ENCODE measurements around the gene GNAL.

The GNAL gene

GRCh38 chr18:11849279-11849678 is 160.2 kb downstream of the GNAL start:
- no CpG with 5 or more reads among the region's 7 CpGs for WGBS, 2 donors (ENCODE audit: extremely low coverage in 2 of 2, insufficient read length in 2 of 2, insufficient replicate concordance in 1 of 2)
- Histone ChIP-seq H3K14ac (ENCODE audit: low read length) (no peak overlapping the region), H2BK5ac (ENCODE audit: low read length) (no peak overlapping the region), H2BK12ac (ENCODE audit: low read length) (no peak overlapping the region), H3K23ac (ENCODE audit: low read depth, low read length, poor library complexity) (no peak overlapping the region), H2AFZ (ENCODE audit: low read length) (peak overlapping the region; percentile 86), H3K9me3 (replicated peaks in 1 of 2; ENCODE audit: control insufficient read depth in 2 of 2, insufficient read depth in 1 of 2, low read depth in 1 of 2, low read length in 2 of 2) (no peaks in the 10 kb centered on the region), H3K18ac (ENCODE audit: low read length) (no peak overlapping the region), H3K4me3 (ENCODE audit: low read length in 2 of 2) (no peak overlapping the region), H3K27ac (replicated peaks; ENCODE audit: low read length) (no peak overlapping the region), H3K27me3 (ENCODE audit: control insufficient read depth in 3 of 3, insufficient read depth in 3 of 3, low read depth in 1 of 3, low read length in 3 of 3) (no peaks in the 10 kb centered on the region), H3K79me1 (ENCODE audit: low read depth, low read length) (peaks cover 7% of the 10 kb centered on the region), H2BK120ac (ENCODE audit: low read depth, low read length) (no peak overlapping the region), H3K9ac (ENCODE audit: low read depth, low read length, poor library complexity) (no peak overlapping the region), H2BK15ac (ENCODE audit: low read length) (no peak overlapping the region), H2AK5ac (ENCODE audit: low read depth, low read length) (no peak overlapping the region), H4K8ac (ENCODE audit: low read depth, low read length) (no peak overlapping the region), H4K91ac (ENCODE audit: low read depth, low read length, poor library complexity) (no peak overlapping the region), H3K4ac (ENCODE audit: low read length) (no peak overlapping the region), H3K36me3 (replicated peaks in 1 of 2; ENCODE audit: control insufficient read depth in 2 of 2, insufficient read depth in 2 of 2, low read length in 2 of 2) (peaks cover 0 to 4% of the 10 kb centered on the region in 2 donors), H3K4me2 (ENCODE audit: insufficient read depth, low read length, poor library complexity, severe bottlenecking) (no peak overlapping the region), H3K4me1 (ENCODE audit: control insufficient read depth in 2 of 2, insufficient read depth in 1 of 2, low read depth in 1 of 2, low read length in 2 of 2) (peaks cover 5 to 11% of the 10 kb centered on the region in 2 donors)
- DNase-seq (ENCODE audit: low spot score): no peak

GRCh38 chr18:11849841-11850634 is 161.0 kb downstream of the GNAL start:
- no peak overlapping the region for H3K4ac ChIP-seq (ENCODE audit: low read length)
- no peak overlapping the region for H3K14ac ChIP-seq (ENCODE audit: low read length)
- no peak overlapping the region for H2AK5ac ChIP-seq (ENCODE audit: low read depth, low read length)
- no peak overlapping the region for H2BK12ac ChIP-seq (ENCODE audit: low read length)
- WGBS, 2 donors (ENCODE audit: extremely low coverage in 2 of 2, insufficient read length in 2 of 2, insufficient replicate concordance in 1 of 2): no CpG with 5 or more reads among the region's 17 CpGs
- no peak overlapping the region for H4K91ac ChIP-seq (ENCODE audit: low read depth, low read length, poor library complexity)
- no peak overlapping the region for H4K8ac ChIP-seq (ENCODE audit: low read depth, low read length)
- H3K9ac ChIP-seq (ENCODE audit: low read depth, low read length, poor library complexity): no peak overlapping the region
- H2BK5ac ChIP-seq (ENCODE audit: low read length): no peak overlapping the region
- H3K27ac ChIP-seq (replicated peaks; ENCODE audit: low read length): no peak overlapping the region
- peaks cover 5 to 11% of the 10 kb centered on the region in 2 donors for H3K4me1 ChIP-seq (ENCODE audit: control insufficient read depth in 2 of 2, insufficient read depth in 1 of 2, low read depth in 1 of 2, low read length in 2 of 2)
- H3K36me3 ChIP-seq (replicated peaks in 1 of 2; ENCODE audit: control insufficient read depth in 2 of 2, insufficient read depth in 2 of 2, low read length in 2 of 2): peaks cover 0 to 9% of the 10 kb centered on the region in 2 donors
- peak overlapping the region; percentile 27 for H3K4me2 ChIP-seq (ENCODE audit: insufficient read depth, low read length, poor library complexity, severe bottlenecking)
- peak overlapping the region; percentile 86 for H2AFZ ChIP-seq (ENCODE audit: low read length)
- H3K27me3 ChIP-seq (ENCODE audit: control insufficient read depth in 3 of 3, insufficient read depth in 3 of 3, low read depth in 1 of 3, low read length in 3 of 3): no peaks in the 10 kb centered on the region
- H3K4me3 ChIP-seq (ENCODE audit: low read length in 2 of 2): peak overlapping the region in 1 of 2 donors; percentile 88
- peak overlapping the region; percentile 19 for H3K23ac ChIP-seq (ENCODE audit: low read depth, low read length, poor library complexity)
- H3K9me3 ChIP-seq (replicated peaks in 1 of 2; ENCODE audit: control insufficient read depth in 2 of 2, insufficient read depth in 1 of 2, low read depth in 1 of 2, low read length in 2 of 2): no peaks in the 10 kb centered on the region
- H3K18ac ChIP-seq (ENCODE audit: low read length): peak overlapping the region; percentile 58
- H3K79me1 ChIP-seq (ENCODE audit: low read depth, low read length): peaks cover 7% of the 10 kb centered on the region
- H2BK120ac ChIP-seq (ENCODE audit: low read depth, low read length): no peak overlapping the region
- no peak overlapping the region for H2BK15ac ChIP-seq (ENCODE audit: low read length)
- DNase-seq (ENCODE audit: low spot score): no peak

GRCh38 chr18:11850821-11851145 is 161.7 kb downstream of the GNAL start:
- Histone ChIP-seq H4K91ac (ENCODE audit: low read depth, low read length, poor library complexity) (no peak overlapping the region), H3K23ac (ENCODE audit: low read depth, low read length, poor library complexity) (no peak overlapping the region), H2BK12ac (ENCODE audit: low read length) (no peak overlapping the region), H3K27me3 (ENCODE audit: control insufficient read depth in 3 of 3, insufficient read depth in 3 of 3, low read depth in 1 of 3, low read length in 3 of 3) (no peaks in the 10 kb centered on the region), H3K79me1 (ENCODE audit: low read depth, low read length) (peaks cover 7% of the 10 kb centered on the region), H2BK120ac (ENCODE audit: low read depth, low read length) (no peak overlapping the region), H3K9ac (ENCODE audit: low read depth, low read length, poor library complexity) (no peak overlapping the region), H3K27ac (replicated peaks; ENCODE audit: low read length) (no peak overlapping the region), H3K4me2 (ENCODE audit: insufficient read depth, low read length, poor library complexity, severe bottlenecking) (peak overlapping the region; percentile 71), H3K9me3 (replicated peaks in 1 of 2; ENCODE audit: control insufficient read depth in 2 of 2, insufficient read depth in 1 of 2, low read depth in 1 of 2, low read length in 2 of 2) (no peaks in the 10 kb centered on the region), H2BK5ac (ENCODE audit: low read length) (no peak overlapping the region), H3K4me3 (ENCODE audit: low read length in 2 of 2) (peak overlapping the region; percentile 7 to 88), H2BK15ac (ENCODE audit: low read length) (no peak overlapping the region), H3K14ac (ENCODE audit: low read length) (no peak overlapping the region), H2AK5ac (ENCODE audit: low read depth, low read length) (no peak overlapping the region), H3K4ac (ENCODE audit: low read length) (no peak overlapping the region), H3K4me1 (ENCODE audit: control insufficient read depth in 2 of 2, insufficient read depth in 1 of 2, low read depth in 1 of 2, low read length in 2 of 2) (peaks cover 5 to 11% of the 10 kb centered on the region in 2 donors), H3K18ac (ENCODE audit: low read length) (no peak overlapping the region), H3K36me3 (replicated peaks in 1 of 2; ENCODE audit: control insufficient read depth in 2 of 2, insufficient read depth in 2 of 2, low read length in 2 of 2) (peaks cover 0 to 13% of the 10 kb centered on the region in 2 donors), H2AFZ (ENCODE audit: low read length) (peak overlapping the region; percentile 86), H4K8ac (ENCODE audit: low read depth, low read length) (no peak overlapping the region)
- WGBS, 2 donors (ENCODE audit: extremely low coverage in 2 of 2, insufficient read length in 2 of 2, insufficient replicate concordance in 1 of 2): no CpG with 5 or more reads among the region's 10 CpGs
- DNase-seq (ENCODE audit: low spot score): no peak

- Histone ChIP-seq H4K8ac (ENCODE audit: low read depth, low read length) (no peak within 1 kb of the TSS), H2BK15ac (ENCODE audit: low read length) (peak within 1 kb of the TSS; percentile 70), H3K4ac (ENCODE audit: low read length) (no peak within 1 kb of the TSS), H3K23ac (ENCODE audit: low read depth, low read length, poor library complexity) (peak within 1 kb of the TSS; percentile 92), H3K9ac (ENCODE audit: low read depth, low read length, poor library complexity) (peak within 1 kb of the TSS; percentile 91), H3K4me3 (ENCODE audit: low read length in 2 of 2) (peak within 1 kb of the TSS; percentile 88 to 96), H3K27me3 (ENCODE audit: control insufficient read depth in 3 of 3, insufficient read depth in 3 of 3, low read depth in 1 of 3, low read length in 3 of 3) (no peaks in the 10 kb centered on the region), H3K27ac (replicated peaks; ENCODE audit: low read length) (no peak within 1 kb of the TSS), H3K18ac (ENCODE audit: low read length) (peak within 1 kb of the TSS; percentile 92), H3K4me1 (ENCODE audit: control insufficient read depth in 2 of 2, insufficient read depth in 1 of 2, low read depth in 1 of 2, low read length in 2 of 2) (peaks cover 5 to 11% of the 10 kb centered on the region in 2 donors), H3K9me3 (replicated peaks in 1 of 2; ENCODE audit: control insufficient read depth in 2 of 2, insufficient read depth in 1 of 2, low read depth in 1 of 2, low read length in 2 of 2) (no peaks in the 10 kb centered on the region), H2BK120ac (ENCODE audit: low read depth, low read length) (no peak within 1 kb of the TSS), H3K79me1 (ENCODE audit: low read depth, low read length) (peaks cover 7% of the 10 kb centered on the region), H2AK5ac (ENCODE audit: low read depth, low read length) (no peak within 1 kb of the TSS), H2AFZ (ENCODE audit: low read length) (peak within 1 kb of the TSS; percentile 86), H2BK12ac (ENCODE audit: low read length) (no peak within 1 kb of the TSS), H3K36me3 (replicated peaks in 1 of 2; ENCODE audit: control insufficient read depth in 2 of 2, insufficient read depth in 2 of 2, low read length in 2 of 2) (peaks cover 0 to 13% of the 10 kb centered on the region in 2 donors), H4K91ac (ENCODE audit: low read depth, low read length, poor library complexity) (no peak within 1 kb of the TSS), H3K14ac (ENCODE audit: low read length) (peak within 1 kb of the TSS; percentile 51), H3K4me2 (ENCODE audit: insufficient read depth, low read length, poor library complexity, severe bottlenecking) (peak within 1 kb of the TSS; percentile 85), H2BK5ac (ENCODE audit: low read length) (peak within 1 kb of the TSS; percentile 61)
- peak; percentile 95 for DNase-seq (ENCODE audit: low spot score)
- WGBS, 2 donors (ENCODE audit: extremely low coverage in 2 of 2, insufficient read length in 2 of 2, insufficient replicate concordance in 1 of 2): no CpG with 5 or more reads among the region's 53 CpGs
Observed at GRCh38 chr18:11851146-11851805, 162.2 kb downstream of the GNAL start, which contains the start of gene CHMP1B. TSS of gene CHMP1B (plus strand) at chr18:11851413. CDS start at chr18:11851512, 99 bp downstream.

Data from neuronal stem cell (in vitro differentiated cells).